Osteocyte (in vitro differentiated cells): ENCODE results near the gene AGMO. TPM values are rescaled to one million over a fixed set of nuclear protein-coding genes. Genes with fewer than 3 reads are reported as not detected.
"Not testable (repeated sequence)": the region's sequence is repeated elsewhere in the genome, so short reads cannot be mapped to it uniquely, and the experiment has no call there.

ENCODE experiments used
- DNase-seq: peaks from one replicate; pipeline ENCODE4 v3.0.0; 2021; ENCODE audit warnings: mixed read lengths; ENCODE audit not compliant: unreplicated experiment; ENCODE audit errors: extremely low spot score
- H3K27ac Mint-ChIP-seq: one replicate; pipeline ENCODE4 v1.8.0; 2021; ENCODE audit warnings: mild to moderate bottlenecking, mixed read lengths; ENCODE audit not compliant: unreplicated experiment
- H3K27me3 Mint-ChIP-seq: one replicate; pipeline ENCODE4 v1.8.0; 2021; ENCODE audit warnings: mixed read lengths; ENCODE audit not compliant: unreplicated experiment
- H3K36me3 Mint-ChIP-seq: one replicate; pipeline ENCODE4 v1.8.0; 2021; ENCODE audit warnings: mixed read lengths; ENCODE audit not compliant: unreplicated experiment
- H3K4me1 Mint-ChIP-seq: one replicate; pipeline ENCODE4 v1.8.0; 2021; ENCODE audit warnings: mixed read lengths; ENCODE audit not compliant: unreplicated experiment
- H3K4me3 Mint-ChIP-seq: one replicate; pipeline ENCODE4 v1.8.0; 2021; ENCODE audit warnings: mild to moderate bottlenecking, moderate library complexity, mixed read lengths; ENCODE audit not compliant: unreplicated experiment
- H3K9me3 Mint-ChIP-seq: one replicate; pipeline ENCODE4 v1.8.0; 2021; ENCODE audit warnings: mixed read lengths; ENCODE audit not compliant: unreplicated experiment
- total RNA-seq: library from RNA; stranded (reverse); gene quantifications from 2 replicates; pipeline ENCODE4 v1.2.1, GENCODE V29; 2021
- TF ChIP-seq, protein P1 (sequence below): fragments of 200-600 bp; sonication (generic); IDR thresholded peaks from 2 replicates; pipeline ENCODE4 v1.5.0; 2021; ENCODE audit warnings: antibody characterized with exemption, mild to moderate bottlenecking, moderate library complexity

AGMO gene
- total RNA-seq, 1 donor from 2014 or later = 1.7 TPM

DNA sequence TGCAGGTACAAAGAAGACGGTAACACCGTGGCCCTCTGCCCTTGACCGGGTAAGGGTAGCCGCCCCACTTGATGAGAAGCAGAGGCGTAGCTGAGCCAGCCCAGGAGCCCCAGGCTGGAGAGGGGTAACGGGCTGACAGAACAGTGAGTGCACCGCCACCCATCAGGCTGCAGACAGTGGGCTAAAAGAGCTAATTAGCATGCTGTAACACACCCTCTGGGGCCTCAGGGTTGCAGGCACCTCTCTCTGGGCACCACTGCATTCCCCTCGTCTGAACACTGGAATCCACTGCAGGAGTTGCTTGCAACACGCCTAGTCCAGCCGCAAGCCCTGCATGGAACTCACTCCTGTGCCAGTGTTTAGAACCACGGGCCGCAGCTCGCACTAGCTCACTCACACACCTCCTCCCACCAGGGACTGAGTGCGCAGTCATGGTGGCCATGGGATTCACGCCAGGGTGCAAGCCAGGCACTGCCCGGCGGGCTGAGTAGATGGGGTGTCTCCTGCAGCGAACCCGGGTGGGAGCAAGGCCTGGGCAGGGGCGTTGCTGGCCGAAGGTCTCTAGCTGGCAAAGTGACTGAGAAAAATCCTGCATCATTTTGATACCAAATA, 36.1 kb downstream of the AGMO start:
- Mint-ChIP-seq H3K27me3 (no peaks in the 10 kb centered on the region), H3K27ac (no peak overlapping the region), H3K4me3 (no peak overlapping the region), H3K9me3 (peaks cover 15% of the 10 kb centered on the region), H3K36me3 (peaks cover 8% of the 10 kb centered on the region), H3K4me1 (no peaks in the 10 kb centered on the region)
- TF ChIP-seq, protein P1, sequence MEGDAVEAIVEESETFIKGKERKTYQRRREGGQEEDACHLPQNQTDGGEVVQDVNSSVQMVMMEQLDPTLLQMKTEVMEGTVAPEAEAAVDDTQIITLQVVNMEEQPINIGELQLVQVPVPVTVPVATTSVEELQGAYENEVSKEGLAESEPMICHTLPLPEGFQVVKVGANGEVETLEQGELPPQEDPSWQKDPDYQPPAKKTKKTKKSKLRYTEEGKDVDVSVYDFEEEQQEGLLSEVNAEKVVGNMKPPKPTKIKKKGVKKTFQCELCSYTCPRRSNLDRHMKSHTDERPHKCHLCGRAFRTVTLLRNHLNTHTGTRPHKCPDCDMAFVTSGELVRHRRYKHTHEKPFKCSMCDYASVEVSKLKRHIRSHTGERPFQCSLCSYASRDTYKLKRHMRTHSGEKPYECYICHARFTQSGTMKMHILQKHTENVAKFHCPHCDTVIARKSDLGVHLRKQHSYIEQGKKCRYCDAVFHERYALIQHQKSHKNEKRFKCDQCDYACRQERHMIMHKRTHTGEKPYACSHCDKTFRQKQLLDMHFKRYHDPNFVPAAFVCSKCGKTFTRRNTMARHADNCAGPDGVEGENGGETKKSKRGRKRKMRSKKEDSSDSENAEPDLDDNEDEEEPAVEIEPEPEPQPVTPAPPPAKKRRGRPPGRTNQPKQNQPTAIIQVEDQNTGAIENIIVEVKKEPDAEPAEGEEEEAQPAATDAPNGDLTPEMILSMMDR = no peak
- DNase-seq = no peak

DNA sequence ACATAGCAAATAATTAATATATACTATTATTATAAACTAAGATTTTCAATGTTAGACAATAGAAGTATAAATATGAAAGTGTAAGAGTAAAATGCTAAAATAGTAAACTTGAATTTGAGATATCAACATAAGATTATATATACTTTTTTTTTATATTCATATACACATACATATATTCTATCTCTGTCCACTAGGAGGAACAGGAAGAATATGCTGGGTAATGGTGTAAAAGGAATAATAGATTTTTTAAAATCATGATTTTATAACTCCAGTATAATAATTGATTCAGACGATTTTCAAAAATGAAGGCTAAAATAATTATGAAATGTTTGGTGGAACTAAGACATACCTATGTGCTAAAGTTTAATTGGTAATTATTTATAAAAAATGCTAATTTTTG, 37.7 kb downstream of the AGMO start:
- Mint-ChIP-seq H3K27ac (no peak overlapping the region), H3K9me3 (peaks cover 25% of the 10 kb centered on the region), H3K4me1 (no peaks in the 10 kb centered on the region), H3K27me3 (no peaks in the 10 kb centered on the region), H3K4me3 (no peak overlapping the region), H3K36me3 (peaks cover 14% of the 10 kb centered on the region)
- TF ChIP-seq, protein P1 = peak; percentile 21
- DNase-seq = no peak

DNA sequence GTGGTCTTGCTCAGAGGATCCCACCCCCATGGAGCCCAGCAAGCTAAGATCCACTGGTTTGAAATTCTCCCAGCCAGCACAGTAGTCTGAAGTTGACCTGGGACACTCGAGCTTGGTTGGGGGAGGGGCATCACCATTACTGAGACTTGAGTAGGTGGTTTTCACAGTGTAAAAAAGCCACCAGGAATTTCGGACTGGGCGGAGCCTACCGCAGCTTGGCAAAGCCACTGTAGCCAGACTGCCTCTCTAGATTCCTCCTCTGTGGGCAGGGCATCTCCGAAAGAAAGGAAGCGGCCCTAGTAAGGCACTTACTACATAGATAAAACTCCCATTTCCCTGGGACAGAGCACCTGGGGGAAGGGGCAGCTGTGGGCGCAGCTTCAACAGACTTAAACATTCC, 44.0 kb downstream of the AGMO start:
- DNase-seq, H3K27me3 Mint-ChIP-seq, H3K4me3 Mint-ChIP-seq, H3K27ac Mint-ChIP-seq: not testable (repeated sequence)
- peaks cover 27% of the 10 kb centered on the region for H3K4me1 Mint-ChIP-seq
- peaks cover 25% of the 10 kb centered on the region for H3K9me3 Mint-ChIP-seq
- H3K36me3 Mint-ChIP-seq = peaks cover 14% of the 10 kb centered on the region

DNA sequence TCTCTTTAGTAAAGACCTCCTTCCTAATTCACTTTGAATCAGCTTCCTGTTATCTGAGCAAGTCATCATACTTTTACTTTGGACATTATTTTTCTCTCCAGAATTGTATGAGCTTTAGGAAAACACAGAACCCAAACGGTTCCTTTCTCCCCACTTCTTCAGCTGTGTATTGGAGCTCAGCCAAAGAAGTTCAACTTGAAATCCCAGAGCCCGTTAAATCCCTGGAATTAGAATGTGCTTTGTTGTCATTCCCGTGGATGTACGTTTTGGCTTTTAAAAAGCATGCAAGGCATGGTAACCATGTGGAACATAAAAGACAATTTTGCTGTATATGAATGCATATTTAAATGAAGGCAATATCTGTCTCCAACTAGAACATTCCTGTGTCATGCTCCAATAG, 46.6 kb downstream of the AGMO start:
- H3K4me1 Mint-ChIP-seq = peaks cover 27% of the 10 kb centered on the region
- TF ChIP-seq, protein P1 = no peak
- H3K9me3 Mint-ChIP-seq = peaks cover 5% of the 10 kb centered on the region
- H3K4me3 Mint-ChIP-seq = peak overlapping the region; percentile 62
- H3K27me3 Mint-ChIP-seq = no peaks in the 10 kb centered on the region
- DNase-seq = no peak
- H3K27ac Mint-ChIP-seq = peak overlapping the region; percentile 93
- H3K36me3 Mint-ChIP-seq = peaks cover 2% of the 10 kb centered on the region

DNA sequence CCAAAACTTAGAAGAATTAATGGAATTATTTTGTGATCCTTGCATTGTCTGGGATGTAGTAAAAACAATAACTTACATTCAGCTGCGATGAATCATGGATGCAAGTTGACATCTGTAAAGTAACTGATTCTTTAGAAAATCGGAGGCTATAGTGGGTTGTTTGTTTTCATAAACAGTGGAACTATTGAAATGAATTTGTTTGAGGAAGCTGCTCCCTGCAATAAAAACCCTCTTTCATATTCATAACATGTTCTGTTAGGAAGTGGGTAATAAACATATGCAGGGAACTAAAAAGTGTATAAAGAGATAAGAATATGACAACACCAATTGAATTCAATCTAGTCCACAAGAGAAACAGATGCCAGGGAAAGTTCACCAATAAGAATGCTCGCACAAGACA, 53.6 kb downstream of the AGMO start:
- peak overlapping the region; percentile 41 for H3K4me3 Mint-ChIP-seq
- peak overlapping the region; percentile 82 for H3K27ac Mint-ChIP-seq
- H3K9me3 Mint-ChIP-seq = no peaks in the 10 kb centered on the region
- no peak for DNase-seq
- H3K4me1 Mint-ChIP-seq = peaks cover 58% of the 10 kb centered on the region
- TF ChIP-seq, protein P1 = no peak
- H3K27me3 Mint-ChIP-seq = no peaks in the 10 kb centered on the region
- no peaks in the 10 kb centered on the region for H3K36me3 Mint-ChIP-seq

DNA sequence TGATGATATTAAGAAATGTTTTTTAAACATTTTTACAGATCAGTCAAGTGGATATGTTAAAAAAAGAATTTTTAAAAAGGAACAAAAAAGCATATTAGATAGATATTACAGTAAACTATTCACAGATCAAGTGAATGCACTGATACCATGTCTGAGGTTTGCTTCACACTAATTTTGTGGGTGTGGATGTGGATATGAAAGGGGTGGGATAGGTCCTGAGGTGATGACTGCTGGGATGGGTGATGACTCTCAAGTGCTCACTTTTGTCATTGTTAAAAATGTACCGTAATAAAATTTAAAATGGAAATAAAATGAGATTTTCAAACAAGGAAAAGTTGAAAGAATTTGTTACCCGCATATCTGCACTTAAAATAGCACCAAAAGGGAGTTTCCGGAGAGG, 54.1 kb downstream of the AGMO start:
- H3K4me3 Mint-ChIP-seq = peak overlapping the region; percentile 54
- DNase-seq = no peak
- no peaks in the 10 kb centered on the region for H3K36me3 Mint-ChIP-seq

More for the DNA sequence above, 54.1 kb downstream of the AGMO start:
- peaks cover 61% of the 10 kb centered on the region for H3K4me1 Mint-ChIP-seq
- peak overlapping the region; percentile 82 for H3K27ac Mint-ChIP-seq
- no peaks in the 10 kb centered on the region for H3K9me3 Mint-ChIP-seq
- H3K27me3 Mint-ChIP-seq = no peaks in the 10 kb centered on the region
- TF ChIP-seq, protein P1 = no peak
